ENCODE measurements around the gene HOXD13.

Gene HOXD13

GRCh38 chr2:176081376-176081836, 11.1 kb upstream of the HOXD13 start:
- DNase-seq = no peak

GRCh38 chr2:176081837-176082524, 10.5 kb upstream of the HOXD13 start:
- no peak for DNase-seq

GRCh38 chr2:176082525-176082823, 10.0 kb upstream of the HOXD13 start:
- DNase-seq = no peak

- DNase-seq = no peak
These were observed 9.4 kb upstream of the HOXD13 start for GRCh38 chr2:176082824-176083751.

GRCh38 chr2:176083796-176084261, 8.7 kb upstream of the HOXD13 start, which contains the start of gene EVX2:
TSS of gene EVX2 (minus strand) at chr2:176083962. CDS start at chr2:176083776, 186 bp downstream.
- DNase-seq = no peak

- DNase-seq = no peak
These were observed 7.9 kb upstream of the HOXD13 start for GRCh38 chr2:176084611-176085119.

GRCh38 chr2:176085120-176085788, 7.3 kb upstream of the HOXD13 start:
- no peak for DNase-seq

DNA sequence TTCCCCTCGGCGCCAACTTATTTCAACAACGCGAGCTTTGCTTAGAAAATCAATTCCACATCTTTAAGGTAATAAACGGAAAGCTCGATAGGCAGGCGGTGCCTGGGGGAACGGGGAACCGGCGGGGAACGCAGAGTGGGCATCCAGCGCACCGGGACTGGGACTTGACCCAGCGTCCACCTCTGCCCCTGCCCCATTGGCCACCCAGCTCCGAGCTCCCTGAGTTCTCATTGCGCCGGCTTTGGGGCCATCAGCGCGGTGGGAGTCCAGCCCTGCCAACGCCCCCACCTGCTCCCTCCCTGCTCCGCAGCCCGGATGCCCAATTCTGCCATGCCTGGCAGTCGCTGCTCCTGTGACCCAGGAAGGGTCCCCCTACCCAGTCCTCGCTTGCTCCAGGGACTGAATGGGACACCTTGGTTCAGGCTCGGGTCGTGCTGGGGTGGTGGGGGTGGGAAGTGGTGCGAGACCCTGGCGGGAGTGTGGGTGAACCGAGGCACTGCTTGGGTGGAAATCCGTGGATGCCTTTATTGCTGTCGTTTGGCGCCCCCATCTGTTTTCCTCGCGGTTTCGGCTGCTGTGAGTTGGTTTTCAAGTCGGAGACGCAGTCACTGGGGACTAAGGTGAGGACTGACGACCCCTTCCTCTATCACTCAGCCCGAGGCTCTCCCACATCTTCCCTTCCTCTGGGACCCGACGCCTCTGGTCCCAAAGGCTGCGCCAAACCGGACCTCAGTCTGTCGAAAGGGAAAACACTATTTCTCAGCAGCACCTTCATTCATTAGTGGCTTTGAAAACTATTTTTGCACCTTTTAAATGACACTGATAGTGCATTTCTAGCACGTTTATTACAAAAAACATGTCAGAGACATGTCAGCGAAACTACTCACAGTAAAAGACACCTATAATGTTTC, 6.4 kb upstream of the HOXD13 start:
- no peak for DNase-seq

DNA sequence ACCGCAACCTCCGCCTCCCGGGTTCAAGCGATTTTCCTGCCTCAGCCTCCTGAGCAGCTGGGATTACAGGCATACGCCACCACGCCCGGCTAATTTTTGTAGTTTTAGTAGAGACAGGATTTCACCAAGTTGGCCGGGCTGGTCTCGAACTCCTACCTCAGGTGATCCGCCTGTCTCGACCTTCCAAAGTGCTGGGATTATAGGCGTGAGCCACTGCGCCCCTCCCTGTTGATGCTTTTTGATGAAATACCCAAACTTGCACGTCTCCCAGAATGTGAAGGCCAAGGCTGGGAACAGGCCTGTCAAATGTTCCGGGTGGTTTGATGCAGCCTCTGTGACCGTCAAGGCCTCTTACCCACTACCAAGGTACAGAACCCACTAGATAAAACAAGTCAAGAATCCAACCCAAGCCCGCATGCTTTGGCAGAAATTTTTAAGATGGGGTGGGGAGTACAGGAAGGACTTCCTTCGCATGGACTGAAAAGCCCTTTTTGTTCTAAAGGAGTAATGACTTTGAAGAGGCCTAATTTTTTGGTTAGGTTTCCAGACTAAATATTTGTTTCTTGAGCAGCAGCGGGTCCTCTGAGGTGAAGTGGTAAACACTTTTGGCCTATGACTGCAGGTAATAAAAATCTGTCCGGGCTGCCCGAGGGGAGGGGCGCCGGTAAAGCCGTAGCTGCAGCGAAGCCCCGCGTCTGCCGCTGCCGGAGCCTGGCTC, 5.0 kb upstream of the HOXD13 start:
- DNase-seq = no peak

DNA sequence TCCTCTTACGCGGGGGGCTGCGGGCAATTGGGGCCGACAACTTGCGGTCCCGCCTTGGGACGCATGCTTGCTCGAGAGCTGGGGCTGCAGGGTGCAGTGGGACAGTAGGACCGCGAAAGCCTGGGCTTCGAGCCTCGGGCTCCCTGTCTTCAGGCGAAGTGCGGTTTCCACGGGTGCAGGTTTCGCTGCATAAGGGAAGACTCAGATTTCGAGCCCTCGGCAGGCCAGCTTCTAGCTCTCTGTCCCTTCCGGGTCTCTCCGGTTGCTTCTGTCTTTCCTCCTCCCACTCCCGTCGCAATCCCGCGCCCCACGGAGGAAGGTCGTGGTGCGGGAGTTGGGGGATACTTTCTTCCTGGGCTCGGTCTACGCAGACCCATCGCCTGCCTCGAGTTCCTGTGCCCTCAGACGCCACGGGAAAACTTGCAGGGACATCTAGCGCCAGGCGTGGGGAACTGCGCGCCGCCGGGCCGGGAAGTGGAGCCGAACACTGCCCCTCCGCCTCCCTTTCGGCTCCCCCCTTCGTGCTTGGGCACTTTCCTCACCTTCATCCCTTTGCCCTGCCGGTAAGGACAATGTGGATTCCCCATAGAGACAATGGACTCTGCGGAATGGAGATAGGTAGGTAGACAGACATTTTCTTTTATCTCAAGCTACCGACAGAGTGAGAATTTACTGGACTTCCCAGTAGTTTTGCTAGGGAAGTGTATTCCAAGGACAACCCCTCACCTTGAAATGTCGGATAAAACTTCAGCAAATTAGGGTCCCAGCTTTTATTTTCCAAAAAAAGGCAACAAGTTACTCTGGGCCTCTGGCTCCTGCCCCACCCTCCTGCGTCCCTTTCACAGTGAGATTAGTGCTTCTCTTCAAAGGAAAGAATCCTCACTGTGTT, 4.2 kb upstream of the HOXD13 start:
- DNase-seq = peak; percentile 54

DNA sequence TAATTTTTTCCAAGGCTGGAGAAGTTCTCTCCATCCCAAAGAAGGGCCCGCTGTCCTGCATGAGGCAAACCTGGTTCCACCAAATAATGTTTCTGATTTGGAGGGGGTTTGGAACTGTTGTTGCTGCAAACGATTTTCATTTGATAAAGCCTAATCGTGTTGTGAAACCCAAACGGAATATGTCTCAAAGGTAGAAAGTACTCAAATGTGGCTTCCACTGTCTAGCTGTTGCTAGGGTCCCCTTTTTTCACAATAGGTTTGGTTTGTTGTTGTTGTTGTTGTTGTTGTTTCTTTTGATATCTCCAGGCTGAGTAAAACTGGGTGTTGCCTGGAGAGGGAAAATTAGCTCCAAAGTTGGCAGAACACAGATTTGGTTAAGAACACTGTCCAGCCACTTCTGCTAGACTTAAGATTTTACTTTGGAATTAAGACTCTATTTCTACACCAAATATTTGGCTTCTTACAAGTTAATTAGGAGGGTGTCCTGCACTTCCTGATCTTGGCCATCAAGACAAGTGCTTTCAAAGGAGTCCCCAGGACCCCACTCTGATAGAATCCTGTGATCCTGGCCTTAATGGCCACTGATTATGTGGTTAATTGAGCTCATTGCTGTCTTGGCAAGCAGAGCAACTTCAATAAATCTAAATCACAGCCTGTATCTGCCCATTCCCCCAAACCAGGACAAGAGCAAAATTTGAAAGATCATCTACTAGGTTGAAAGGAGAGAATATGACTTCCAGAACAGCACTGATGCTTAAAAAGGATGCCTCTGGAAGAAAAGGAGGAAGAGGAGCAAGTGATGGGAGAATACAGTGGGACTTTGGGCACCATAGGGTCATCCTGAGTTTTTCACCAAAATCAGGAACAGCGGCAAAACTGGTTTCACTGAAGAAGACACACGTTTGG, 3.3 kb upstream of the HOXD13 start:
- no peak for DNase-seq

- DNase-seq = no peak
These were observed 2.6 kb upstream of the HOXD13 start for GRCh38 chr2:176089843-176090395.

DNA sequence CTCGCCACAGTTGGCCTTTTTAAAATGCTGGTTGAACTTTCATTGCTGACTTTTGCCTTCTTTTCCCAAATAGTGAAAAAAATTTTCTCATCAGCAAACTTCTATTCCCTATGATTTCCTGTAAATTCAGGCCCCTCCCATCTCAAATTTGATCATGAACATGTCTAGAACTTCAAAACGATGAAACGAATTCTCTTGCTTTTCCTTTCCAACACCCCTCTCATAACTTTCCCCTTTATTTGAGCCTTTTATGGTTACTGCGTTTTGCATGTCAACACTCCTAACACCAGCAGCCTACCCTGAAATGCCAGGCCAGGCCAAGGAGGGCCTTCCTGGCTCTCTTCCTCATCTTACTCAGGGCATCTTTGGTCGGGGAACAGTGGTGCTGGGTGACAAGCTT, 1.7 kb upstream of the HOXD13 start:
- DNase-seq = no peak

DNA sequence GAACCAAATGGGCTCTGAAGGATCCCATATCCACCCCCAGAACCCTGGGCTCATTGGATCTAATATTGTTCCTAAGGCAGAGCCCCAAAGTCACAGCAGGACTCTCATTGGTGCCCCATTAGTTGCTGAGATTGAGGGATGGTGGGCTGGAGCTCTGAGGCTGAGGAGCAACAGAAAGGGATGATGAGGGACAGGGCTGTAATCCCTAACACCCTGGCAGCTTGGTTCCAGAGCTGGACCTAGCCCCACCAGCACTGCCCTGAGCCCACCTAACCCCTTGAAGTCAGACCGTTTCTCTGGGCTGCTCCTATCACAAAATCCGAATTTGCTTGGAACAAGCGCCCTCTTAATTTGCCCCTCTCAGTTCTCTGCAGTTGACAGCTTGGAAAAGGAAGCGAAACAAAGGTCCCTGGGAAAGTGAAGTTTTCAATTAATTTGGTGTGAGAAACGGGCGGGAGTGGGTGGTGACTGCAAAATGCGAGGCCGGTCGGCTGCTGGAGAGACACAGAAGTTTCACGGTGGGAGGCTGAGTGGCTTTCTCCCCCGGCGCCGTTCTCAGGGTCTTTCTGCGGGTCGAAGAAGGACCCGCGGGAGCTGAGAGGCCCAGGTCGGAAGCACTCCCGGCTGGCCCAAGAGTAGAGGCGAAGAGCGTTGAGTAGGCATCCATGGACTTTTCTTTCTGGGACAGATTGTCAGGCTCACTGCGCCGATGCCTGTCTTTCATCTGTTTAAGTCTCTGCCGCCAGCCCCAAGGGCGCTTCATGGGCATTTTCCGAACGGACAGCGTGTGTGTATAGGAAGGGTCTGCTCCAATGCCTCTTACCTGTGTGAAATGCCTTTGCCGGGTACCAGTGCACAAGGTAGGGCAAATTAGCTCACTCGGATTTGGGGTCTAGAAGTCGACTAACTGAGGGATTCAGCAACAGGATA, 927 bp upstream of the HOXD13 start:
- DNase-seq = no peak

GRCh38 chr2:176093145-176093897, 800 bp downstream of the HOXD13 start:
- DNase-seq = no peak

DNA sequence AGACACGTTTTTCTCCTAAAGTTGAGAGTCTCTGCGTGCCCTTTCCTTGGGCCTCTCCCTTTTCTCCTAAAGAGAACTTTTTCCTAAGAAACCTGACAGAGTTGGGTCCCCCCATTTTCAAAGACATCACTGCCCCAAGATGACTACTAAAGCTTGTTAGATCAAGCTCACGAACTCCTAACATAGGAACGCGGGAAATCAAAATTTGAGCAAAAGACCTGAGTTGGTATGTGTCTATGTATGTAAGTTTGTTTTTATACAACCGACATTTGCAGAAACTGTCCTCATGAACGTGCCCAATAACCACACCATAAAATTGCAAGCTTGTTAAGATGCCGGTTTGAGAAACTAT, 1.4 kb downstream of the HOXD13 start:
- DNase-seq = no peak

DNA sequence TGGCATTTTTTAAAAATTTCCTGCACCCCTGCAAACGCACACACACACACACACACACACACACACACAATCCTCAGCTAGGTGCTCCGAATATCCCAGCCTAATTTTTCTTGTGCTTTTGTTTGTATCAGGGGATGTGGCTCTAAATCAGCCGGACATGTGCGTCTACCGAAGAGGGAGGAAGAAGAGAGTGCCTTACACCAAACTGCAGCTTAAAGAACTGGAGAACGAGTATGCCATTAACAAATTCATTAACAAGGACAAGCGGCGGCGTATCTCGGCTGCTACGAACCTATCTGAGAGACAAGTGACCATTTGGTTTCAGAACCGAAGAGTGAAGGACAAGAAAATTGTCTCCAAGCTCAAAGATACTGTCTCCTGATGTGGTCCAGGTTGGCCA, 1.8 kb downstream of the HOXD13 start:
- no peak for DNase-seq
